DMS153 treated with DMSO at 0.1 percent for 48 hours (cell line): ENCODE measurements around the gene HLA-F.
A peak's percentile ranks its signal among the peaks of the same experiment; 100 is the strongest.

Experiments
- DNase-seq: peaks from one replicate; lab custom pipeline; 2025; ENCODE audit not compliant: unreplicated experiment; lab: John Stamatoyannopoulos, UW

The HLA-F gene

DNA sequence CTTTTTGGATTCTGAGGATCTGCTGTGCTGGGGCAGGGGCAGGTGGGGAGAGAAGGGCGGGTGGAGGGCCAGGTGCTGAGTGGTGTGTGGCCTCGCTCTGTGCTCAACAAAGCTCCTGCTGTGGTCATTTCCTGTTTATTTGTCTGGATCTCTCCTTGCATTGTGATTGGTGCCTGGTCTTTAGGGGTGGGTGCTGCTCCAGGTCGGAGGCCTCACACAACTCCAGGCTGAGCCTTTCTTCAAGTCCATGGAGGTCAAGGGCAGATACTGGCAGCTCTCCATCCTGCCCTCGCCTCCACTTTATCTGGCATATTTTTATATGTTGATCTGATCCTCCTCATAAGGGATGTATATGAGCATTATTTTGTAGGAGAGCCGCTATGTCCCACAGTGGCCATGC, 36.2 kb downstream of the HLA-F start:
- peak; percentile 50 for DNase-seq

DNA sequence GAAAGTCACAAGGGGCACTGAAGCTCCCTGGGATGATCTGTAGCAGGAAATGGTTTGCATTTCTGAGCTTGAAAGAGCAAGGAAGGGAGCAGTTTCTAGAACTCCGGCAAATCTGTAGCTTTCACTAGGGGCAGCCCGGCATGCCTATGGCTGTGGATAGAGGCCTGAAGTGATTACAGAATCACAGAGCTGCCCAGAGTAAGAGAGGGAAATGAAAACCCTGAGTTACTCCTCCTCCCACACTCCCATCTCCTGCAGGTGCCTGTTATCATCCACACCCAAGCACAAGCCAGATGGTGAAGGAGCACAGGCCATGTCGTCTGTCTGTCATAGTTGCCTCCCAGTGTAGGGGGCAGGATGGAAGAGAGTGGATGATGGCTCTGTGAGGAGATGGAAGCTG, 37.1 kb downstream of the HLA-F start:
- DNase-seq = no peak

DNA sequence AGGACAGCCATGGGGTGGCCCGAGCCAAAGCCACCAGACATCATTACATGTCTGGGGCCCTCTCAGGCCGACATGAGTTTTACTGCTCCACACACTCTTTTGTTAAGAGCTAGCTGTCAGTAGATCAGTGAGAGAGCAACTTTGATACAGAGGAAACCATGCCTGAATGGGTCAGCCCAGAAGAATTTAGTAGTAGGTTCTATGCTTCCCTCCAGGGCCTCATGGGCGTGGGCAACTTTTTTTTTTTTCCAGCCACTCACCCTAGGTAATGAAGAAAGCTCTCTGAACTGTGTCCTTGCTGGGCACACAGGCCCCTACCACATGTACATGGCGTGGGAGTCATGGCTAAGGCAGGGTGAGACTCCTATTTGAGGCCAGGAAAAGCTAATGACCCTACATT, 38.8 kb downstream of the HLA-F start:
- DNase-seq = no peak

DNA sequence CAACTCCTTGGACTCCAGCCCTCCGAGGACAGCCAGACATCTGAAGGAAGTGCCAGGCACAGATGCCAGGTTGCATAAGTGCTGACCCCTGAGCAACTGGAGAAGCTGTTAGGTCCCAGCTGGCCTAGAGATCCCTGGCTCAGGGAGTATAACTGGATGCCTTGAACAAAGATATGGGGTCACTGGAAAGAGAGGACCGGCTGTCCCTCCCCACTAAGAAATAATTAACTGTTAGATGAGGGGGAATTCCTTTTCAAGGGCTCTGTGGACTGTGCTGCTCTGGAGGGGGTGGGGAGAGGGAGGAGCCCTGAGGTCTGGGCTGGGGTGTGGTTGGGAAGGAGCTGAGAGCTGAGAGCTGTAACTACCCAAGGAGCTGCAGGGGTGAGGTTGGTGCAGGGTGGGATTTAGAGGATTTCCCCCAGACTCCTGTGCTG, 39.6 kb downstream of the HLA-F start:
- DNase-seq = no peak

DNA sequence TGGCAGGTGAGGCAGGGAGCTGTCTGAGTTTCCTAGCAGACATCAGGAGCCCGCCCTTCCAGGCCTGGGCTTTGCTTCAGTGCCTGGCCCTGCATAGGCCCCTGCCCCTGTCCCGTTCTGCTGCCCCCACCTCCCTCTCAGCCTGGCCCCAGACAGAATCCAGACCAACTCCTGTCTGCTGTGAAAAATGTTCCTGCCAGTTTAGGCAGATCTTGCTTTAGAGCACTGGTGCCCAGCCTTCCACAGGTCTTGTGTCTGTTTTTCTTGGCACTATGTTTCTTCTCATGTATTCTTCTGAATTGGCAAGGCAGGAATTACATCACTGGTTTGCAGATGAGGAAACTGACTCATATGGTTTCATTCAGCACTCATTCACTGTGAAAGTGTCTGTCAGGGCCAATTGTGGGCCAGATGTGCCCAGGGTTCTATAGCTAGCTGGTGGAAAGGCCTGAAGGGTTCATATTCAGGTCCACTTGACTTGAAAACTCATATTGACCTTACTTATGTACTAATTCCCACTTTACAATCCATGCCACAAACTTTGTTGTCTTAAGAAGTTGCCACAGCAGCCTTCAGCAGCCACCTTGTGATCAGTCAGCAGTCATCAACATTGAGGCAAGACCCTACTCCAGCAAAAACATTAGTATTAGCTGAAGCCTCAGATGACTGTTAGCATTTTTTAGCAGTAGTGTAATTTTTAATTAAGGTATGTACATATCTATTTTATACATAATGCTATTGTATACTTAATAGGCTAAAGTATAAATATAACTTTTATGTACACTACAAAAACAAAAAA, 40.5 kb downstream of the HLA-F start:
- no peak for DNase-seq

DNA sequence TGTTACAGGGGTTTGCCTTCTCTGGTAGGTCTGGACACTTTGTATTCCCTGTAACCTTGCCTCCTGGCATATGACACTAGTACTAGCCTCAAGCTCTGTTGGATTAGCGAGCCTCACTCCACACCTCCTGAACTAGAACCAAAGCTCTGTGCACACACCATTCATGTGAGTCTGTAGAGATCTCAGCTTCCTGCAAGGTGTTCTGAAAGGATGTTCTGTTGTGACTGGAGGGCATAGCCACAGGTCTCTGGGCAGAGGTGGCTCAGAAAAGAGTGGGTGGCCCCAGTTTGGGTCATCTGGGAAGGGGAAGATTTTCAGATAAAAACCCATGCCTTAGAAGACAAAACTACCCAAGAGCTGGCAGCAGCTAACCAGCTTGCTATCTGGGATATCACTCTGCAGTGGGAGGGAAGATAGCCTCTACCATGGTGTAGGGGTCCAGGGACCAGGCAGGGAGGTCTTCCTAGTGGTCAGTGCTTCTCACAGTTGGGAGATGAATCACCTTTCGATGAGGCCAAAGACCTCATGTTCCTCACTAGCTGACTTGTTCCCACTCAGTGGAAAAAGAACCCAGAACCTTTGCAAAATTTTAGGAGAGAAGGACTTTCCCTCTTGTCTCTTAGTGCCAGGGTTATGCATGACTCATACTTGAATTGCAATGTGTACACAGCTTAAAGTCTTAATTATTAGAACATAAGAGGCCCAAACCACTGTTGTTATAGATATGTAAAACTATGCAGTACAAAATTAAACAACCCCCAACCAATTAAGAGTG, 41.4 kb downstream of the HLA-F start:
- DNase-seq = no peak

DNA sequence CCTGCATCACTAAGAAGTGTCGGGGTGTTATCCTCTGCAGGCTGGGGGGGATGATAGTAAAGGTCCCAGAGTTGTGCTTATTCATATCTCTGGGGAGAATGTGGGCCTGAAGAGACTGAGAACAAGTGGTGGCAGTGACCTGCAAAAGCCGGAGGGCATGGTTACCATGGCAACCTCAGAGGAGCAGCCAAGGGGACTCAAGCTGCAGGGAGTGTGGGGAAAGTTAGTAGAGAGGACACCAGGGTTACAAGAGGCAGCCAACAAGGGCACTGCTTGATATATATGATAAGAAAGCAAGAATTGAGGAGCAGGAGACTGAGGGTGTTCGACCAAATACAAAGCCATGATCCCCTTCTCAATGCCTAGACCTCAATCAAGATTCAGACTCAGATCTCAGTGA, 46.1 kb downstream of the HLA-F start:
- DNase-seq = no peak

DNA sequence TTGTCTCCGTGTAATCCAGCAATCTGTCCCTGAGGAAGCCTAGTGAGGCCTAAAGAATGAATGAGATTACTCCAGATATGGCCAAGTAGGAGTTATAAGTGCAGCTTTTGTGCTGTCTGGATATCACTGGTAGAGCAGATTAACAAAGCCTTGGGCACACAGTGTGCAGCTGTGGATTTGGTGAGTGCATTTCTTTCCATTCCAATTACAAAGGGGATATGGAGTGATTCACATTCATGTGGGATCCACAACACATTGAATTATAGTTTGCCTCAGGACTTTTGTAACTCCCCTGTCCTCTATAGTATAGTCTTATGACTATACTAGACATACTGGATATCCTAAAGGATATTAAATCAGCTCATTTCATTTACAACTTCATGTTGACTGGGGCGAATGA, 47.1 kb downstream of the HLA-F start:
- DNase-seq = no peak

DNA sequence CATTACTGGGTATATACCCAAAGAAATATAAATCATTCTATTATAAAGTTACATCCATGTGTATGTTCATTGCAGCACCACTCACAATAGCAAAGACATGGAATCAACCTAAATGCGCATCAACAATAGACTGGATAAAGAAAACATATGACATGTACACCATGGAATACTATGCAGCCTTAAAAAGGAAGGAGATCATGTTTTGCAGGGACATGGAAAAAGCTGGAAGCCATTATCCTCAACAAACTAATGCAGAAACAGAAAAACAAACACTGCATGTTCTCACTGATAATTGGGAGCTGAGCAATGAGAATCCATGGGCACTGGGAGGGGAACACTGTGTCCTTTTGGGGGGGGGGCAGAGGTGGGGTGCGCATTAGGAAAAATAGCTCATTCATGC, 53.5 kb downstream of the HLA-F start:
- no peak for DNase-seq
